Fibroblast of mammary gland (primary cell): ENCODE data around the gene PSMA3.

ENCODE experiments used
- DNase-seq: peaks from one replicate; pipeline ENCODE4 v3.0.0-alpha.2; 2010; ENCODE audit warnings: low read depth
- H3K4me3 ChIP-seq: 2 replicates; pipeline ENCODE4 v1.5.1; 2011; ENCODE audit warnings: low read depth, mild to moderate bottlenecking, low read length, moderate library complexity; ENCODE audit not compliant: control insufficient read depth
- CTCF ChIP-seq: conservative IDR thresholded peaks from 2 replicates; pipeline ENCODE4 v1.5.1; 2011; ENCODE audit warnings: low read depth, low read length, inconsistent platforms; ENCODE audit not compliant: control insufficient read depth, insufficient read depth

Gene PSMA3

GRCh38 chr14:58280954-58281787 lies 36.5 kb downstream of the PSMA3 start:
- DNase-seq = peak; percentile 84
- no peak overlapping the region for H3K4me3 ChIP-seq
- TF ChIP-seq CTCF = no peak

- no peak for TF ChIP-seq CTCF
- DNase-seq = no peak
- H3K4me3 ChIP-seq = no peak overlapping the region
Measured at GRCh38 chr14:58281969-58282368, 37.3 kb downstream of the PSMA3 start.

- TF ChIP-seq CTCF = no peak
- no peak overlapping the region for H3K4me3 ChIP-seq
- DNase-seq = no peak
Measured at GRCh38 chr14:58282925-58283593, 38.4 kb downstream of the PSMA3 start.

- DNase-seq = no peak
- no peak for TF ChIP-seq CTCF
- no peak overlapping the region for H3K4me3 ChIP-seq
Measured at GRCh38 chr14:58283730-58284129, 39.1 kb downstream of the PSMA3 start.

- TF ChIP-seq CTCF = no peak
- DNase-seq = no peak
- no peak overlapping the region for H3K4me3 ChIP-seq
Measured at GRCh38 chr14:58285132-58285531, 40.5 kb downstream of the PSMA3 start.

GRCh38 chr14:58287607-58288042 lies 43.0 kb downstream of the PSMA3 start:
- DNase-seq = no peak
- TF ChIP-seq CTCF = no peak
- no peak overlapping the region for H3K4me3 ChIP-seq
